Measurements from ENCODE around the gene ALLC.

Gene ALLC

DNA sequence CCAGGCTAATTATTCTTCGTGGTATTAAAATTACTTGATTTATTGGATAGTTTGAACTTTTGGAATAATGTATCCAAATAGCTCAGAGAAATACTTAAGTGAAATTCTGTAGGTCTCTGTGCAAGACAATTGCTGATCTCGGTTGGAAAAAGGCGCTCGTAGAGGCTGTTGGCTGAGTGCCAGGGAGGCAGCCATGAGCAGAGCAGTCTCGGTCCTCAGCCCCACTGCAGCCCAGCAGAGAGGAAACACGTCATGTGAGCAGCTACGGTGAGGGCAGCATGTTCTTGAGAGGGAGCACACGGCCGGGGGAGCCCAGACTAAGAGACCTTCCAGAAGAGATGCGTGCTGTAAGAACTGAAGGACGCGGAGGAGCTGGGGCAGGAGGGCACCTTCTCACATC lies 87.9 kb downstream of the ALLC start:
- no peaks in the 10 kb centered on the region for H3K36me3 ChIP-seq (ENCODE audit: insufficient read depth, low read length)
- no peaks in the 10 kb centered on the region for H3K9me3 ChIP-seq (ENCODE audit: low read depth, low read length)
- no peak for DNase-seq (ENCODE audit: low read depth, low spot score)
- no peak overlapping the region for H3K27ac ChIP-seq
- H3K4me3 ChIP-seq = no peak overlapping the region
- TF ChIP-seq POLR2AphosphoS5 (IDR thresholded peaks at IDR 0.05; ENCODE audit: borderline replicate concordance, low read depth, low read length) (no peak), FOXP2 (optimal IDR thresholded peaks at IDR 0.05; ENCODE audit: control extremely low read depth, extremely low read length, insufficient read depth) (no peak), EZH2 (IDR thresholded peaks at IDR 0.05) (no peak)
- H3K9ac ChIP-seq (ENCODE audit: insufficient read length) = no peak overlapping the region

DNA sequence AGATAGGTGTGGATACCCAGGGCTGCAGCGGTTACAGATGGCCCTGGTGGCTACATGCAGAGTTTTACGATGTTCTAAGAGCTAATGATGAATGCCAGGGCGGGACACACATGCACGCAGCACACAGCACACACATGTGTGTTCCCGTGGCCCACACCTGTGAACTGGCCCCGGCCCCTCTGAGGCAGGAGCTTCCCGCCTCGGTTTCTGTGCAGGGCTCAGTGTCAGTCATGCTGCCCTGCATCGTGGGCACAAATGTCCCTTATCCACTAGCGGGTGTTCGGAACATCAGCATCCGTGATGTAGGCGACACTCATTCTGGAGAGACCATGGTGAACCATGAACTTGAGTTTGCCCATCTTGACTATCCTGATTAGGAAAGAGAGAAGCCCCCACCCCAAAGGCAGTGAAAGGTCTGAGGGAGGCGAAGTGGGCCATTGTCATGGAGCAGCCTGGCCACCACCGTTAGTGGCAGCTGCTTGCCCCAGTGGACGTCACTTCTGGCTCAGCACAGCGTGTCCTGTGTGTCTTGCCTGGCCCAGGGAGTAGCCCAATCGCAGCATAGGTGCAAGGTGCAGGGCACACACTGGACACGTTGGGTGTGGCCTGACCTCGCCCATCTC lies 89.1 kb downstream of the ALLC start:
- H3K27ac ChIP-seq = no peak overlapping the region
- no peak for DNase-seq (ENCODE audit: low read depth, low spot score)
- no peaks in the 10 kb centered on the region for H3K9me3 ChIP-seq (ENCODE audit: low read depth, low read length)
- no peak overlapping the region for H3K9ac ChIP-seq (ENCODE audit: insufficient read length)
- H3K4me3 ChIP-seq = no peak overlapping the region
- H3K36me3 ChIP-seq (ENCODE audit: insufficient read depth, low read length) = no peaks in the 10 kb centered on the region
- TF ChIP-seq EZH2 (IDR thresholded peaks at IDR 0.05) = no peak
- no peak for TF ChIP-seq FOXP2 (optimal IDR thresholded peaks at IDR 0.05; ENCODE audit: control extremely low read depth, extremely low read length, insufficient read depth)
- no peak for TF ChIP-seq POLR2AphosphoS5 (IDR thresholded peaks at IDR 0.05; ENCODE audit: borderline replicate concordance, low read depth, low read length)

- H3K4me3 ChIP-seq = no peak overlapping the region
- no peaks in the 10 kb centered on the region for H3K9me3 ChIP-seq (ENCODE audit: low read depth, low read length)
- no peak overlapping the region for H3K9ac ChIP-seq (ENCODE audit: insufficient read length)
- no peaks in the 10 kb centered on the region for H3K36me3 ChIP-seq (ENCODE audit: insufficient read depth, low read length)
- DNase-seq (ENCODE audit: low read depth, low spot score) = no peak
- no peak for TF ChIP-seq FOXP2 (optimal IDR thresholded peaks at IDR 0.05; ENCODE audit: control extremely low read depth, extremely low read length, insufficient read depth)
- TF ChIP-seq POLR2AphosphoS5 (IDR thresholded peaks at IDR 0.05; ENCODE audit: borderline replicate concordance, low read depth, low read length) = no peak
- no peak for TF ChIP-seq EZH2 (IDR thresholded peaks at IDR 0.05)
- H3K27ac ChIP-seq = no peak overlapping the region
Observed at GRCh38 chr2:3747826-3748225, 89.8 kb downstream of the ALLC start.

- no peak overlapping the region for H3K9ac ChIP-seq (ENCODE audit: insufficient read length)
- no peak for DNase-seq (ENCODE audit: low read depth, low spot score)
- TF ChIP-seq EZH2 (IDR thresholded peaks at IDR 0.05) (no peak), FOXP2 (optimal IDR thresholded peaks at IDR 0.05; ENCODE audit: control extremely low read depth, extremely low read length, insufficient read depth) (no peak), POLR2AphosphoS5 (IDR thresholded peaks at IDR 0.05; ENCODE audit: borderline replicate concordance, low read depth, low read length) (no peak)
- H3K27ac ChIP-seq = no peak overlapping the region
- no peak overlapping the region for H3K4me3 ChIP-seq
- no peaks in the 10 kb centered on the region for H3K36me3 ChIP-seq (ENCODE audit: insufficient read depth, low read length)
- H3K9me3 ChIP-seq (ENCODE audit: low read depth, low read length) = no peaks in the 10 kb centered on the region
Observed at GRCh38 chr2:3749201-3749600, 91.2 kb downstream of the ALLC start.

DNA sequence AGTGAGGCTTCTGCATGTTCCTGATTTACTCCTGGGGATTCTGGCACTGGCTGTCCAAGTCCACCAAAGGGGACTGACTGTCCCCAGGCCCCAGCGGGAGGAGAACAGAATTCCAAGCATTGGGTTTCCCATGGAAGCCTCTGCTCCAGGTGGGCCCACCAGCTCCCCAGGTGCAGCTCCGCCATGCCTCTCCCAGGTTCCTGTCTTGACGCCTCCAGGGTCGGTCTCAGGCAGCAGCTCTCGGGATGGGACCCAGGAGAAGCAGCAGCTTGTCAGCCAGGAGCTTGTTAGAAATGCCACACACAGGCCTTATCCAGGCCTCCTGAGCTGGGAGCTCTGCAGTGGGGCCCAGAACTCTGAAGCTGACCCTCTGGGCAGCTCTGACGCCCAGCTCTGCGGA lies 93.3 kb downstream of the ALLC start:
- Histone ChIP-seq H3K9me3 (ENCODE audit: low read depth, low read length) (no peaks in the 10 kb centered on the region), H3K4me3 (no peak overlapping the region), H3K36me3 (ENCODE audit: insufficient read depth, low read length) (no peaks in the 10 kb centered on the region), H3K27ac (no peak overlapping the region), H3K9ac (ENCODE audit: insufficient read length) (no peak overlapping the region)
- no peak for DNase-seq (ENCODE audit: low read depth, low spot score)
- TF ChIP-seq FOXP2 (optimal IDR thresholded peaks at IDR 0.05; ENCODE audit: control extremely low read depth, extremely low read length, insufficient read depth) = no peak
- no peak for TF ChIP-seq EZH2 (IDR thresholded peaks at IDR 0.05)
- TF ChIP-seq POLR2AphosphoS5 (IDR thresholded peaks at IDR 0.05; ENCODE audit: borderline replicate concordance, low read depth, low read length) = no peak

DNA sequence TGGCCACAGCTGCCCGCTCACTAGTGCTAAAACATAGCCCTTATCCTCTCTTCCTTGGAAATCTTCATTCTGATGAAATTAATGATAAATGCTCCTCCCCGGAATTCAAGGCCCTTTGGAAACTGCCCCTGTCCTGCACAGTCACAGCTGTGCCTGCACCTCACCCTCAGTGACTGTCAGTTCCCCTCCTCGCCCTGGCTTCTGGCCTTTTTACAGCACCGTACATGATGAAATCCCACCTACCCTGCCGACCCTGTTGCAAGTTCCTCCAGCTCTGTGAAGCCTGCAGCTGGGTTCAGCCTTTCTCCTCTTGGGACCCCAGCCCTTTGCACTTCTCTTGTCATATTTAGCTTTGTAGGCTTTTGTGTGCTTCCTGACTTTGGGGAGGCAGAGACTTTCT lies 93.8 kb downstream of the ALLC start:
- Histone ChIP-seq H3K36me3 (ENCODE audit: insufficient read depth, low read length) (no peaks in the 10 kb centered on the region), H3K27ac (no peak overlapping the region), H3K9ac (ENCODE audit: insufficient read length) (no peak overlapping the region), H3K4me3 (no peak overlapping the region), H3K9me3 (ENCODE audit: low read depth, low read length) (no peaks in the 10 kb centered on the region)
- DNase-seq (ENCODE audit: low read depth, low spot score) = no peak
- TF ChIP-seq FOXP2 (optimal IDR thresholded peaks at IDR 0.05; ENCODE audit: control extremely low read depth, extremely low read length, insufficient read depth) (no peak), POLR2AphosphoS5 (IDR thresholded peaks at IDR 0.05; ENCODE audit: borderline replicate concordance, low read depth, low read length) (no peak), EZH2 (IDR thresholded peaks at IDR 0.05) (no peak)

All from SK-N-MC (cell line).